GM19099 (cell line): ENCODE results near the gene RASGRP1.
A peak's percentile ranks its signal among the peaks of the same experiment; 100 is the strongest.

Source experiments
- POLR2A ChIP-seq: IDR thresholded peaks from 3 replicates; pipeline ENCODE4 v1.6.1; 2011; ENCODE audit warnings: low read depth; ENCODE audit not compliant: insufficient read length; ENCODE audit errors: extremely low read depth

The RASGRP1 gene

GRCh38 chr15:38564557-38565286 is at the start of gene RASGRP1:
RASGRP1 (minus strand) TSS chr15:38564814; CDS start chr15:38564628, 186 bp downstream.
- peak; percentile 72 for TF ChIP-seq POLR2A

GRCh38 chr15:38613085-38613484 is 48.5 kb upstream of the RASGRP1 start:
- TF ChIP-seq POLR2A, result no peak

- no peak for TF ChIP-seq POLR2A
These were observed 47.7 kb upstream of the RASGRP1 start for GRCh38 chr15:38612159-38612863.

GRCh38 chr15:38611228-38611627 is 46.6 kb upstream of the RASGRP1 start:
- no peak for TF ChIP-seq POLR2A

- TF ChIP-seq POLR2A, result no peak
These were observed 46.1 kb upstream of the RASGRP1 start for GRCh38 chr15:38610748-38611147.

- no peak for TF ChIP-seq POLR2A
These were observed 44.6 kb upstream of the RASGRP1 start for GRCh38 chr15:38609097-38609738.

- TF ChIP-seq POLR2A, result no peak
These were observed 44.1 kb upstream of the RASGRP1 start for GRCh38 chr15:38608682-38609081.

GRCh38 chr15:38605744-38606143 is 41.1 kb upstream of the RASGRP1 start:
- no peak for TF ChIP-seq POLR2A

GRCh38 chr15:38603672-38604071 is 39.1 kb upstream of the RASGRP1 start:
- no peak for TF ChIP-seq POLR2A

- no peak for TF ChIP-seq POLR2A
These were observed 38.5 kb upstream of the RASGRP1 start for GRCh38 chr15:38602910-38603670.

GRCh38 chr15:38600236-38600635 is 35.6 kb upstream of the RASGRP1 start:
- TF ChIP-seq POLR2A, result no peak

- TF ChIP-seq POLR2A, result no peak
These were observed 34.1 kb upstream of the RASGRP1 start for GRCh38 chr15:38598749-38599148.

- TF ChIP-seq POLR2A, result no peak
These were observed 32.7 kb upstream of the RASGRP1 start for GRCh38 chr15:38597219-38597800.

GRCh38 chr15:38593524-38593923 is 28.9 kb upstream of the RASGRP1 start:
- TF ChIP-seq POLR2A, result no peak

GRCh38 chr15:38589502-38589901 is 24.9 kb upstream of the RASGRP1 start:
- TF ChIP-seq POLR2A, result no peak
